PFSK-1 (cell line): ENCODE results near the gene DDAH1.
A peak's percentile ranks its signal among the peaks of the same experiment; 100 is the strongest.

ENCODE experiments used
- FOXP2 ChIP-seq: optimal IDR thresholded peaks from 2 replicates; pipeline ENCODE3; 2011; ENCODE audit warnings: borderline replicate concordance, control low read depth, inconsistent platforms; ENCODE audit not compliant: insufficient read depth; ENCODE audit errors: extremely low read length, extremely low read depth
- POLR2AphosphoS5 ChIP-seq: IDR thresholded peaks from 2 replicates; pipeline ENCODE4 v1.6.1; 2012; ENCODE audit warnings: low read depth, mild to moderate bottlenecking, control low read depth, low read length, moderate library complexity
- SIN3A ChIP-seq: IDR thresholded peaks from 2 replicates; pipeline ENCODE4 v1.6.1; 2012; ENCODE audit warnings: mild to moderate bottlenecking, low read length, moderate library complexity, borderline replicate concordance; ENCODE audit not compliant: insufficient read depth
- TAF1 ChIP-seq: IDR thresholded peaks from 2 replicates; pipeline ENCODE4 v1.6.1; 2012; ENCODE audit warnings: low read length, control low read depth, borderline replicate concordance; ENCODE audit not compliant: insufficient read depth
- TF ChIP-seq, protein P1 (sequence below), 2 experiments: IDR thresholded peaks; 2 replicates each; pipeline versions ENCODE4 v1.6.1 to v1.8.0; 2011 to 2012; ENCODE audit warnings: low read depth in 2 of 2, low read length in 2 of 2, control low read depth in 1 of 2, inconsistent platforms in 1 of 2, mild to moderate bottlenecking in 1 of 2, moderate library complexity in 1 of 2; ENCODE audit not compliant: insufficient read depth in 1 of 2

DDAH1 gene

DNA sequence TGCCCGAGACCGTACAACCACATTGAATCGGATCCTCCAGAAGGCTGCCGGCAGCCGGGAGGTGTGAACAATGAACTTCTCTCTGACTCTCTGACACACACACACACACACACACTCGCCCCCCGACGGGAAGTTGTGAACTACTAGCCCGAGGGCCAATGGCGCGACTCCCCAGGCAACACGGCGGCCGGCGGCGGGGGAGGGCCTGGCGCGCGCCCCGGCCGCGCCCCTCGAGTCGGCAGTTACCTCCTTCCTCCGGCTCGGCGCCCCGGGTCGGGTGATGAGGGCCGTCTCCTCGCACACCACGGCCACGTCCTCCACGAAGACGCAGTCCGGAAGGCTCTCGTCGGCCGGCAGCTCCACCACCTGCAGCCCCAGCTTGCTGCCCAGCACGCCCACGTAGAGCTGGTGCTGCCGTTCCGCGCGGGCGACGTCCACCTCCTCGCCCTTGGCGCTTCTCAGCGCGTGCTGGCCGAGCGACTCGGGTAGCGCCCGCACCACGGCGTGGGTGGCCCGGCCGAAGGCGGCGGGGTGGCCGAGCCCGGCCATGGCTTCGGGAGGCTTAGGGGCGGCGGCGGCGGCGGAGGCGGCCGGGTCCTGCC lies 361 bp downstream of the DDAH1 start:
- TF ChIP-seq POLR2AphosphoS5 (peak; percentile 38; the same call in 1 of the 2 replicates), SIN3A (peak; percentile 79; the same call in 1 of the 2 replicates), TAF1 (no peak), FOXP2 (peak; percentile 70)
- TF ChIP-seq, protein P1, sequence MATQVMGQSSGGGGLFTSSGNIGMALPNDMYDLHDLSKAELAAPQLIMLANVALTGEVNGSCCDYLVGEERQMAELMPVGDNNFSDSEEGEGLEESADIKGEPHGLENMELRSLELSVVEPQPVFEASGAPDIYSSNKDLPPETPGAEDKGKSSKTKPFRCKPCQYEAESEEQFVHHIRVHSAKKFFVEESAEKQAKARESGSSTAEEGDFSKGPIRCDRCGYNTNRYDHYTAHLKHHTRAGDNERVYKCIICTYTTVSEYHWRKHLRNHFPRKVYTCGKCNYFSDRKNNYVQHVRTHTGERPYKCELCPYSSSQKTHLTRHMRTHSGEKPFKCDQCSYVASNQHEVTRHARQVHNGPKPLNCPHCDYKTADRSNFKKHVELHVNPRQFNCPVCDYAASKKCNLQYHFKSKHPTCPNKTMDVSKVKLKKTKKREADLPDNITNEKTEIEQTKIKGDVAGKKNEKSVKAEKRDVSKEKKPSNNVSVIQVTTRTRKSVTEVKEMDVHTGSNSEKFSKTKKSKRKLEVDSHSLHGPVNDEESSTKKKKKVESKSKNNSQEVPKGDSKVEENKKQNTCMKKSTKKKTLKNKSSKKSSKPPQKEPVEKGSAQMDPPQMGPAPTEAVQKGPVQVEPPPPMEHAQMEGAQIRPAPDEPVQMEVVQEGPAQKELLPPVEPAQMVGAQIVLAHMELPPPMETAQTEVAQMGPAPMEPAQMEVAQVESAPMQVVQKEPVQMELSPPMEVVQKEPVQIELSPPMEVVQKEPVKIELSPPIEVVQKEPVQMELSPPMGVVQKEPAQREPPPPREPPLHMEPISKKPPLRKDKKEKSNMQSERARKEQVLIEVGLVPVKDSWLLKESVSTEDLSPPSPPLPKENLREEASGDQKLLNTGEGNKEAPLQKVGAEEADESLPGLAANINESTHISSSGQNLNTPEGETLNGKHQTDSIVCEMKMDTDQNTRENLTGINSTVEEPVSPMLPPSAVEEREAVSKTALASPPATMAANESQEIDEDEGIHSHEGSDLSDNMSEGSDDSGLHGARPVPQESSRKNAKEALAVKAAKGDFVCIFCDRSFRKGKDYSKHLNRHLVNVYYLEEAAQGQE (IDR thresholded peaks at IDR 0.05; ENCODE audit: insufficient read depth in 1 of 2, low read depth in 2 of 2, low read length in 2 of 2), result no peak

DNA sequence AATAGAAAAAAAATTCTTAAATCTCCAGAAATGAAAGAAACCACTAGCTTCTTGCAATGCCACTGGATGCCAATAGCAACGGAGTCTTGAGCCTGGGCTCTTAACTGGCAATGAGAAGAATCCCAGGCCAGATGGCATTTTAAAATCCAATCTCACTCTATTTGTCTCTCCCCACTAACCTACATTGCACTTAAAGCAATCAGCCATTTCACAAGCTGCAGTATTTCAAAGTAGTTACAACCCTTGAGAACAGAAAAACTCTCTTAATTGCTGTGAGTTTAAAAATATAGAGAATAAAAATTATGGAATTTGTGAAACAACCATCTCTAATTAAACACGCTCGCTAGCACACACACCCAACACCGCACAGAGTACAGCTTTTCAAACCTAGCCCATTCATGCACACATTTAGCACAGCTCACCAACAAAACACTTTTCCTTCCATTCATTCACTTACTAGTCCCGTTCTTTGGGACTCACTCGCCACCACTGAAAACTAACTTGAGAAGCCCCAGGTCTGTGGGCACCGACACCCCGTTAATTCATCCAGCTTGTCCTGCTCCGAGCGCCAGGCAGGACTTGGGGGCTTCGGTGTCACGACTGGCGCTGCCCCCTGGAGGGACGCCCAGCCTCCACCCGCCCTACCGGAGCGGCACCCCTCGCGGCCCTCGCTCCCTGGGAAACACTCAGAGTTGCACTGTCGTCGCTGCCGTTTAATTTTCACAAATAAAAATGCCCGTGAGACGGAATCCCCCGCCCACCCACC lies 1.0 kb downstream of the DDAH1 start:
- TF ChIP-seq, protein P1 (IDR thresholded peaks at IDR 0.05; ENCODE audit: insufficient read depth in 1 of 2, low read depth in 2 of 2, low read length in 2 of 2), result no peak
- TF ChIP-seq SIN3A (no peak), POLR2AphosphoS5 (no peak), FOXP2 (no peak), TAF1 (no peak)

DNA sequence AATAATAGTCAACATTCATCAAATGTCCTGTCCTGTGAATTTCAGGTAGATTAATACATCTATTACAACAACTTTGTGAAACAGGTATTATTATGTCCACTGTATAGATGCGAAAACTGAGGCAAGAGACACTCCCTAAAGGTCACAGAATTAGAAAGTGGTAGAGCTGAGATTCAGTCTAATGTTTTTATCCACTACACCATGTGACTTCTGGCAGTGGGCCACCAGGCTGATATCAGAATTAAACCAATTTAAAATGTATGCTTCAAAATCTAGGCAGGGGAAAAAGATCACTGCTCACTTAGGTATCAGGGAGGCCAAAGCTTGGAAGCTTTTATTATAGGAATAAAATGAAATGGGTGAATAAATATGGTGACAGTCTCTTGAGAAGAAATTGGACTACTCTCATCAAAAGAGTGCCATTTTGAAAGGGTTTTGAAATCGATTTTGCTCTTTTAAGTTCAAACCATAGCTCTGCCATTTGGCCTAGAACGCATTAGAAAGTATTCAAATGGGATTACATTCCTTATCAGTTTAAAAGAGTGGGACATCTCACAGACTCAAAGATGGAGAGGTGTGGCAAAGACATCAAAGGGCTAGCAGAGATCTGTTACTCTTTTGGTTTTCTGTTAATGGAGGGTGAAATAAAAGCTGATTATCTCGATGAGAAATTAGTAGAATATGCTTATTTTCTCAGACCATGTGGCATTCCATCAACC lies 1.9 kb downstream of the DDAH1 start:
- no peak for TF ChIP-seq SIN3A
- TF ChIP-seq, protein P1 (IDR thresholded peaks at IDR 0.05; ENCODE audit: insufficient read depth in 1 of 2, low read depth in 2 of 2, low read length in 2 of 2), result no peak
- no peak for TF ChIP-seq TAF1
- no peak for TF ChIP-seq POLR2AphosphoS5

DNA sequence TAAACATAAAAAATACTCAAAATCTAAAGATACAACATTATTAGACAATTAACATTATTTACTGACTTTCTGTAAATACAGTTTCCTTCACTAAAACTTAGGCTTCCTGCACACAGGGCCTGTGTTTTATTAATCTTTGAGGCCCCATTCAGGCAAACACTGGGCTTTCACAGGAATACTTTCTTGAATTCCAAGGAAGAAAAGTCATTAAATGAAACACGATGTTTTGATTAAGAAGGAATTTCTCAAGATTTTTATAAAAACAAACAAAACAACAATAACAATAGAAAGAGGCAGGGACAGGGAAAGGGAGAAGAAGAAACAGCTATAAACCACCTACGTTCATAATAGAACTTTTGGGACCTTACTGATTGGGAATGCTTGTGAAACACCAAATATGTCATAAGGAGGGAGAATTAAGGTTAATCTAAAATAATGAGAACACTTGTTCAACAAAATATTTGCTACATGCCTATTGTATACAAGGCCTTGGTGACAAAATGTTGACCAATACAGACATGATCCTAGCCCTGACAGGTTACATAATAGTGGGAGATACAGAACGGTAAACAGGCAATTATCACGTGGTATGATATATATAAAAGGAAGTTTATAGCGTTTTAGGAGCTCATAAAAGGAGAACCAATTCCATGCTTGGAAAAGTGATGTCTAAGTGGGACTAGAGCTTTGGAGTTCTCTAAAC lies 3.6 kb downstream of the DDAH1 start:
- TF ChIP-seq, protein P1 (IDR thresholded peaks at IDR 0.05; ENCODE audit: insufficient read depth in 1 of 2, low read depth in 2 of 2, low read length in 2 of 2), result no peak
- TF ChIP-seq TAF1, result no peak
- TF ChIP-seq FOXP2, result no peak
- TF ChIP-seq POLR2AphosphoS5, result no peak
- no peak for TF ChIP-seq SIN3A
